GM18519 (cell line): ENCODE data around the gene MEOX2.

Experiments
- ATAC-seq: cut with Tn5 transposase; IDR thresholded peaks from one replicate; pipeline ENCODE4 v1.9.1; 2021; ENCODE audit warnings: mild to moderate bottlenecking, moderate library complexity; ENCODE audit not compliant: unreplicated experiment, low FRiP score

Gene MEOX2

DNA sequence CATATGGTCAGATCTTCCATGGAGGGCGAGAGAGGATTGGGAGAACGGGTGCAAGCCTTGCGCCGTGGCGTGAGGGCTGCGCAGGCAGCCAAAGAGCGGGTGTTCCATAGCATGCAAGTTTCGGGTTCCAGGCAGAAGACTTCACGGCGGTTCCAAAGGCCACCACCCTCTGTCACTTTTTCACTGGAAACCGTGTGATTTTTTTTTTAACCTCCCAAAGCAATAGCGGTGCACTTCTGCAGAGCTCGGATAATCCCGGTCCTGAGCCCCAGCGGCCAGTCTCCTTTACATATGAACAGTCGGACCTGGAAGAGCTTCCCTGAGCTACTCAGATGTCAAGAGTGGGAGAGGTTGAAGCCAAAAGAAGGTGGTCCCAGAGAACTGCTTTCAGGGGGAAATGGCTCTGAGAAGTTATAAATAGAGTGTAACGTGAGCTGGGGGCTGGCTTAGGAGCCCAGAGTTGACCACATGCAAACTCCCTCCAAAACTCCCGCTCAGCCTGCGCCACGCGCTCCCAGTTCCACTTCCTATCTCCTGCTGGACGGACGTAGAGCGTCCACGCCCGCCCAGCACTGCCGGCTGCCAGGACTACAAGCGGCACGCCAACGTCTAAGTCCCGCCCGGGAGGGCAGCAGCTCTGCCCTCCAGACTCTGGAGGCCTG lies at the start of gene MEOX2:
TSS of gene MEOX2 (minus strand) at position 389 of the 662 bp plus-strand sequence. CDS start at position 108, 281 bp downstream.
- no peak for ATAC-seq

GRCh38 chr7:15729746-15730145 lies 43.3 kb upstream of the MEOX2 start:
- no peak for ATAC-seq

DNA sequence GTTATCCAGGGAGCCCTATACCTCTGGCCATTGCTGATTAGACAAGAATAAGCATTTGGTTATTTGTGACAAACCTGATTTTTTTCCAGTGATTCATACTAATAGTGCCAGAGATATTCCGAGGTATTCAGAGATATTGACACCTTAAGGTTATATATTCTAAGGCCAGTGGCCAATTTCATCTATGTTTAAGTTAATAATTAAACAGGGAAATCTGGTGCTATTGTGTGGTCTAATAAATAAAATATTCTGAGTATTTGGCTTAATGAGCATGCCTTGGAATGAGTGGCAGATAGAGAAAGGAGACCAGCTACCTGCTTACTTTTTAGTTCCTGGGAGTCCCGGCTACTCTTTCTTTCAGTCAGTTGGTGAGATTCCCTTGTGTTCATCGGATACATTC lies 38.6 kb upstream of the MEOX2 start:
- ATAC-seq, result no peak

GRCh38 chr7:15723841-15724240 lies 37.4 kb upstream of the MEOX2 start:
- ATAC-seq, result no peak

DNA sequence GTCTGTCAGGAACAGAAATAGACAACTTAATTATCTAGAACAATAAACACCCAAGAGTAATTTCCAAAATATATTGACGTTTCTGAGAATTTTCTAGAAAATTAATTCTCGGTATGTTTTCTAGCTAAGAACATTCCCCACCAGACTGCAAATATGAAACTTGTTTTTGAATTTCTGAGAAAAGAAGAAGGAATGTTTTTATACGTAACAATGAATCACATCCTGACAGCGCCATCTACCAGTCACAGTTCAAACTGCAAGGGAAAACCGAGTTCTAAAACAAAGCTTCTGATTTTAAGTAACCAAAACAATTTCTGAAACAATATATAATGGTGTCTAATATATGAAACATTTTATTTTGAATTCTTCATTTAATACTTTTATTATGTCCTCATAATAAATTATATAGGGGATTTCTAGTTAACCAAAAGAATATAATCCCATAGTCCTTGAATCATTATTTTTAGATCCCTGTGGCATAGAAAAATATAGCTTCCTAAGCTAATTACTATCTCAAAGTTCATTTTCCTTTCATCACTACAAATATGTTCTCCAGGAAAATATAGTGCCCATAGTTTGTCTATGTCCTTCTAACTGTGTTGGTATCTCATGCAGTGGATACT lies 34.5 kb upstream of the MEOX2 start:
- no peak for ATAC-seq

- no peak for ATAC-seq
These were observed 32.8 kb upstream of the MEOX2 start for GRCh38 chr7:15719311-15719710.

- ATAC-seq, result no peak
These were observed 29.0 kb upstream of the MEOX2 start for GRCh38 chr7:15715435-15715834.

- no peak for ATAC-seq
These were observed 23.5 kb upstream of the MEOX2 start for GRCh38 chr7:15709978-15710377.

DNA sequence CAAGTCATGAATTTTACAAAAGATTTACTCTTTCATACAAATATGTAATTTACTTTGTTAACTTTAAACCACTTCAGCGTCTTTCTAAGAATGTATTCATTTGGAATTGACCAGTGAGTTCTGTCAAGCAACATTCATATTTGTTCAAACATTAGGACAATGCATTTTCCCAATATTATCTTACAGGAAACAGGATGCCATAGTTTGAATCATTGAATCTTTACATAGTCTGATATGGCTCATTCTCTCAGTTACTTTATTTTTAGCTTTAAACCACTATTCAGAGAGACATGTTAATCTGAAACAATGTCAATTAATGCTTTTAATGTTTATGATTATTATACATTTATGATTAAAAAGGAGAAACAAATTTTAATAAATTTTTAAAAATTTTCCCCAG lies 21.1 kb upstream of the MEOX2 start:
- no peak for ATAC-seq

GRCh38 chr7:15703732-15704131 lies 17.2 kb upstream of the MEOX2 start:
- no peak for ATAC-seq

- no peak for ATAC-seq
These were observed 6.1 kb upstream of the MEOX2 start for GRCh38 chr7:15692501-15693020.

DNA sequence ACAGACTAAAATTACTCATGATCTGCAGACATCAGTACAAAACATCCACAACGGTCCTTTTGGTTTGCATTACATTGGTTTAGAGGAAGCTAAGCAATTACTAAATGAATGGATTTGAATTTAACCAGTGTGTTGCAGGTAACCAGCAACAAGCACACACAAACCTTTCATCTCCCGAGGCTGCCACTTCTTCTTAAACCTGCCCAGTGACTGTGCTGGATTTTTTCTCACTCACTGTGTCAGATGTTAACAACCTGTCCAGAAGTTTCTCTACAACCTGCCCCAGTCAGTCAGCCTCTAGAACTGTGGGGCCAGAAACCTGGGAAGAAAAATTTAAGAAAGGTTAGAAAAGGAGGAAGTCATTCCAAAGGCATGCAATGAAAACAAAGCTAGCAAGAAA lies 2.4 kb upstream of the MEOX2 start:
- ATAC-seq, result no peak

GRCh38 chr7:15688279-15688626 lies 1.8 kb upstream of the MEOX2 start:
- no peak for ATAC-seq

DNA sequence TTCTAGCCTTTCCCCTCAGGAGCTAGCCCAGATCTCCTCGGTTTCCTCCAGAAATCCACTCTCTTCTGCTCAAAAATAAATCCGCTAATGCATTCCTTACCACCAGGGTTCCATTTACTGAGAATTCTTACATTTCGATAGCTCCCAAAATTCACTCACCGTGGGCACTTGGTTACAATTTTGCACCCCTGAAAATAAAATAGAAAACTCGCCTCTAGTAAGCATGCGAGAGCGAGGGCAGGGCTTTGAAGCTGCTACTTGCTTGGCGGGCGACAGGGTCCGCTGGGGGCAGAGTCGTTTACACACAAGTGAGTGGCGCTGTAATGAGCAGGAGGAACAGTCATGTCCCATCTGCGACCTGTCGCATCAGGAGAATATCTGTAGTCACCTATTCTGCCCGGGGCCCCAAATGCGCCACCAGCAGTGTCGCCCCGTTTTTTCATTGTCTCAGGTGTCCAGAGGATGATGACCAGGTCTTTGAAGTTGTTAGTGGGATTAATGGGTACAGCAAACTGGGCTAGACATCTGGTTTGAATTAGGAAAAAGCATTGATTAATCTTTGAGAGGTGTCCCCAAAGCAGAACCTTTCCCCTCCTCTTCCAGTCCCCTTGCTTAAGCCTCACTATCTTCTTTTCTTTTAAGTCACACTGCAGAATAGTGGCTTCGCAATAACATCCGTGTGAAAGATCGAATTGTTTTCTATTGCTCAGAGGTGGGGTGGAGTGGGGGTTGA lies 1.2 kb upstream of the MEOX2 start:
- no peak for ATAC-seq

DNA sequence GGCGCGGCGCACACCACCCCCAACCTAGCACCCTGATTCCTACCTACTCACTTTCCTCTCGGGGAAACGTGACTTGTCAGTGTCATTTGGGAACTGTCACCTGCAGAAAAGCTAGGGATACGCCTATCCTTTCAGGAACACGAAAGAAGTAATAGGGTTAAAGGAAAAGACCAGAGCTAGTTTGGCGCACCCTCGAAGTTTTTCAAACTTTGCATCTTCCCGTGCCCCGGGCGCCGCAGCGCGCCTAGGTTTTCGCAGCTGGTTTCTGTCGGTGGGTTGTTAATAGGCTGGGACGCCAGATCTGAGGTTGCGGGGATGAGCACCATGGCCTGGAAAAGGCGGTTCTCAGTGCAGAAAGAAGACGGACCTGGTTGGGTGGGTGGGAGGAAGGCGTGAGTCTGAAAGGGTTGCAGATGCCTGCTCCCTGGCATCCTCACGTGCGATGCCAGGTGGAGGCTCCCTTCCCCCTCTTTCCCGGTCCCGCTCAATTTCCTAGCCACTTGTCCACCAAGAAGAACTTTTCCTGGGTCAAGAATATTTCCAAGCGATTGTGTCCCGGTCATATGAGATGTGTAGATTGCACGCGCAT lies 568 bp upstream of the MEOX2 start:
- ATAC-seq, result no peak

GRCh38 chr7:15685358-15686294 lies 857 bp downstream of the MEOX2 start:
- no peak for ATAC-seq

DNA sequence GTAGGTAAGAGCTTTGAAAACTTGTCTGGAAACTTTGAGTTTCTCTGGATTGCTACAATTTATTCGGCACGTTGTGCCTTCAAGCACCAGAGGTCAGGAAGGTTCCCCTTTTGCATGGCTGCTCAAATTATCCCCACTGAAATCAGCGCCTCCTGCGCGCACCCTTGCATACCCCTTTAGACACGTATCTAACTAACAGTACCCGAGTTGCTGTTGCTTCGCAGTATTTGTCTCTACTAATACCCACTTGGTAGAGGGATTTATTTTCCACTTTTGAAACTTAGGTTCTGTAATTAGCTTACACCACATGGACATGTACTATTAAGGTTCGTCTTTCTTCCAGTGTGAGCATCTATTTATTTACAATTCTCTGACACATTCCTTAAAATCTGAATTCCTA lies 1.6 kb downstream of the MEOX2 start:
- ATAC-seq, result no peak

DNA sequence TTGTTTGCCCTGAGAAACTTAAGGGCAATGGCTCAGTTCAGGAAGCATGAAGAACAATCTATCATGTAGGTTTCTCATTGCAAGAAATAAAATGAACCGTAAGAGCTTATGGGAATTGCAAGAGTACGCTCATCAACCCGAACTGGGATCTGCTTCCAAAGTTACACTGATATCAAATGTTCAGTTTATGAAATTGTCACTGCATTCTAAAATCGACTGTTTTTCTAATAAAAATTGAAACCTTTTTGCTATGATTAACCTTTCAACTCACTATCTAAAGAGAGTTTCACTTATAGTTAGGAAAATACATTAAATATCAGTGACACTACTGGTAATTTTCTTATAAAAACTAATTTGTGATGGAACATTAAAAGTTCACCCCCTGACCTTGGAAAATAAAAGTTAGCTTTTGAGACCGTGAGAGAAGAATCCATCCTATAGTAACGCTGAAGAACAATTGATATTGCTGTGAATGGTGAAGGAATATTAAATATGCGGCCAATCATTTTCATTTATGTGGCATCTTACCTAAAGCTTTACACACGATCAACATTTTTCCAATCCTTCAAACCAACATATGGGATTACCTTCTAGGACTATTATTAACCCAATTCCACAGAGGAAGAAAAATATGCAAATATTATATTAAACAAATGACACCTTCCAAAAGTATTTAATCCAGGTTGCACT lies 2.2 kb downstream of the MEOX2 start:
- ATAC-seq, result no peak

DNA sequence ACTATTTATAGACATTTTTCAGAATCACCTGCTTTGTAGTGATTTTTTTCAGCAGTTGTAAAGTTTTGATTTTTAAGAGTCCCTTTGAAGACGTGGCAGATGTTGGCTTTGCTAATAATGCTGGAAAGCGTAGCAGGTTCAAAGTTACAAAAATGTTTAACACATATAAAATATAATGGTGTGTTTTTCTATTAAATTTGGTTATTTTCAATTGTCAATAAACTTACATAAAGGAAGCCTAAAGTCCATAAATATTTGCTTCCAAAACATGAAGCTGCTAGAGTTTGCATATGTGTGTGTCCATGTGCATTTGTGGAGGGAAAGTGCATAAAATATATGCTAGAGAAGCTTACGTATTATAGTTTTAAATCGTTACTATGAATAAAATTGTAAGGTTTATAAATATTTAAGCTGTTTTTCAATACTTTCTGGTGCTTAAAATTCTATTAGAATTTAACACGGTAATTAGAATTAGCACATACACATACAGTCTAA lies 3.7 kb downstream of the MEOX2 start:
- no peak for ATAC-seq
